Stimulated activated CD8-positive, alpha-beta memory T cell treated with anti-CD3 and anti-CD28 coated beads, Interleukin-4, amount 100 ng/mL, for 24 hours (primary cell): ENCODE data around the gene FUCA1.
A peak's percentile ranks its signal among the peaks of the same experiment; 100 is the strongest.
"Not testable (repeated sequence)": the region's sequence is repeated elsewhere in the genome, so short reads cannot be mapped to it uniquely, and the experiment has no call there.

ENCODE experiments used
- DNase-seq: peaks from one replicate; pipeline ENCODE4 v3.0.0-alpha.2; 2020; ENCODE audit warnings: low read depth

Gene FUCA1

GRCh38 chr1:23895993-23896392, 27.9 kb upstream of the FUCA1 start:
- no peak for DNase-seq

- no peak for DNase-seq
These were observed 27.0 kb upstream of the FUCA1 start for GRCh38 chr1:23895082-23895481.

- DNase-seq: no peak
These were observed 21.0 kb upstream of the FUCA1 start for GRCh38 chr1:23889074-23889473.

GRCh38 chr1:23885222-23885621, 17.1 kb upstream of the FUCA1 start:
- DNase-seq: no peak

- no peak for DNase-seq
These were observed 14.7 kb upstream of the FUCA1 start for GRCh38 chr1:23882746-23883145.

GRCh38 chr1:23879809-23880208, 11.7 kb upstream of the FUCA1 start:
- DNase-seq: no peak

GRCh38 chr1:23878668-23879067, 10.6 kb upstream of the FUCA1 start:
- DNase-seq: no peak

- no peak for DNase-seq
These were observed 7.3 kb upstream of the FUCA1 start for GRCh38 chr1:23875382-23875781.

GRCh38 chr1:23872421-23872820, 4.3 kb upstream of the FUCA1 start:
- no peak for DNase-seq

- DNase-seq: no peak
These were observed 961 bp upstream of the FUCA1 start for GRCh38 chr1:23869051-23869450.

GRCh38 chr1:23868557-23869016, 497 bp upstream of the FUCA1 start:
- DNase-seq: no peak

- no peak for DNase-seq
These were observed 572 bp downstream of the FUCA1 start for GRCh38 chr1:23867542-23867894.

GRCh38 chr1:23865543-23865930, 2.6 kb downstream of the FUCA1 start:
- DNase-seq: no peak

- no peak for DNase-seq
These were observed 3.1 kb downstream of the FUCA1 start for GRCh38 chr1:23864801-23865542.

- DNase-seq: no peak
These were observed 5.5 kb downstream of the FUCA1 start for GRCh38 chr1:23862640-23863039.

- no peak for DNase-seq
These were observed 13.5 kb downstream of the FUCA1 start for GRCh38 chr1:23854568-23854967.

- DNase-seq: not testable (repeated sequence)
These were observed 15.0 kb downstream of the FUCA1 start for GRCh38 chr1:23853124-23853523.

GRCh38 chr1:23851406-23851805, 16.7 kb downstream of the FUCA1 start:
- not testable (repeated sequence) for DNase-seq

- no peak for DNase-seq
These were observed 19.1 kb downstream of the FUCA1 start for GRCh38 chr1:23848673-23849616.

- not testable (repeated sequence) for DNase-seq
These were observed 20.5 kb downstream of the FUCA1 start for GRCh38 chr1:23847482-23848095.

- DNase-seq: no peak
These were observed 22.9 kb downstream of the FUCA1 start for GRCh38 chr1:23845163-23845562.

GRCh38 chr1:23843644-23844043, 24.4 kb downstream of the FUCA1 start:
- DNase-seq: no peak

- peak; percentile 54 for DNase-seq
These were observed 29.7 kb downstream of the FUCA1 start for GRCh38 chr1:23838401-23838866.
